Lung (tissue), 12 donors: ENCODE measurements around the gene TRPC4. TPM values are rescaled to one million over a fixed set of nuclear protein-coding genes. Genes with fewer than 3 reads are reported as not detected.

Experiments
- ATAC-seq: fragments of 200-7000 bp; cut with Tn5 transposase; one replicate; pipeline ENCODE4 v1.9.1; 2020; ENCODE audit warnings: moderate number of reproducible peaks; ENCODE audit not compliant: insufficient read depth, low FRiP score
- DNase-seq, 3 donors: peaks; one replicate each; pipeline ENCODE4 v3.0.0-alpha.2; 2013 to 2017
- H3K27ac ChIP-seq, 2 donors: one replicate each; pipeline ENCODE4 v1.5.1; 2013; ENCODE audit warnings: mild to moderate bottlenecking in 2 of 2, moderate library complexity in 2 of 2, control low read depth in 1 of 2, inconsistent platforms in 1 of 2, low read depth in 1 of 2, low read length in 1 of 2
- H3K27me3 ChIP-seq, 3 donors: one replicate each; pipeline ENCODE4 v1.5.1; 2013; ENCODE audit warnings: low read length in 2 of 3; ENCODE audit not compliant: control insufficient read depth in 3 of 3, insufficient read depth in 3 of 3
- H3K36me3 ChIP-seq, 4 donors: one replicate each; pipeline ENCODE4 v1.5.1; 2013; ENCODE audit warnings: low read length in 4 of 4, mild to moderate bottlenecking in 1 of 4, moderate library complexity in 1 of 4; ENCODE audit not compliant: control insufficient read depth in 4 of 4, insufficient read depth in 4 of 4
- H3K4me1 ChIP-seq, 5 donors: one replicate each; pipeline ENCODE4 v1.5.1; 2013; ENCODE audit warnings: low read length in 5 of 5, mild to moderate bottlenecking in 2 of 5, moderate library complexity in 1 of 5; ENCODE audit not compliant: control insufficient read depth in 5 of 5, insufficient read depth in 5 of 5
- H3K4me3 ChIP-seq: one replicate; pipeline ENCODE4 v1.5.1; 2013; ENCODE audit warnings: mild to moderate bottlenecking, control low read depth, moderate library complexity
- H3K9ac ChIP-seq, 2 donors: one replicate each; pipeline ENCODE4 v1.5.1; 2013; ENCODE audit warnings: low read length in 2 of 2, control low read depth in 1 of 2; ENCODE audit not compliant: insufficient read depth in 1 of 2
- H3K9me3 ChIP-seq, 4 donors: one replicate each; pipeline ENCODE4 v1.5.1; 2013; ENCODE audit warnings: low read length in 3 of 4, mild to moderate bottlenecking in 1 of 4, moderate library complexity in 1 of 4; ENCODE audit not compliant: control insufficient read depth in 4 of 4, insufficient read depth in 3 of 4
- WGBS, 2 donors: extraction: QIAGEN DNeasy Blood & Tissue Kit; methylation state at CpG; one replicate each; pipeline ENCODE4 v1.1.7; 2013; 5-methylcytosine and 5-hydroxymethylcytosine counted together
- polyA plus RNA-seq, 2 donors: library from polyadenylated mRNA; stranded (reverse); fragments of 200-250 nt; gene quantifications; one replicate each; pipeline ENCODE4 v1.2.1, GENCODE V29; 2013
- total RNA-seq, 2 donors: library from RNA; depleted of rRNA in 1 of 2; stranded (reverse); fragments of >200 nt in 1 of 2; gene quantifications; one replicate each; pipeline ENCODE4 v1.2.1, GENCODE V29; 2014 to 2021
- TF ChIP-seq, protein P1 (sequence below): IDR thresholded peaks from 2 replicates; pipeline ENCODE4 v1.5.1; 2012; ENCODE audit warnings: mild to moderate bottlenecking; ENCODE audit errors: control extremely low read depth, extremely low read depth
- donor health status: control.
- donor health status: control.
- donor health status: Bipolar disorder and iron deficiency.
- donor health status: healthy.
- donor health status: DM: yes; HTN: yes; CAD: no.

Gene TRPC4
- total and polyA plus RNA-seq, 4 donors, result 0.28 to 3.1 (median 0.94) TPM

DNA sequence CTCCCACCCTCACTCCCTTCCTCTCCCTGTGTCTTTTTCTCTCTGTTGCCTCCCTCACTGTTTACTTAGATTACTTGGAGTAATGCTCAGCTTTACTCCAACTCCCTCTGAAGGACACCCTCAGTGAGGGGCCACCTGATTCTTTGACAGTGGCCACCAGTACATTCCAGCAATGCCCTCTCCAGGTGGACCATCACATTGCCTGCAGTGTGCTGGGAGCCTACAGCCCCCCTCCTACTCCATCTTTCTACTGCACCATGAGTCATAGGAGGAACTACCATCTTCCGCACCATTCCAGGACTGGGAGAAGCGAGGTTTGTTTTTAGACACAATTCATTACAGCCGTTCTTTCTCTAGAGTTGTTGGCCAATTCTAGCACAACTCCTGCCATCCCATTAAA, 174.4 kb downstream of the TRPC4 start:
- H3K4me3 ChIP-seq, result no peak overlapping the region
- 95 to 96% methylated on average over 3 of the region's 3 CpGs for WGBS, 2 donors
- no peaks in the 10 kb centered on the region for H3K27me3 ChIP-seq
- no peaks in the 10 kb centered on the region for H3K4me1 ChIP-seq
- H3K9me3 ChIP-seq, result peaks cover 0 to 2% (median 0%) of the 10 kb centered on the region in 4 donors
- no peak overlapping the region for H3K27ac ChIP-seq
- ATAC-seq, result no peak
- H3K9ac ChIP-seq, result no peak overlapping the region
- TF ChIP-seq, protein P1, sequence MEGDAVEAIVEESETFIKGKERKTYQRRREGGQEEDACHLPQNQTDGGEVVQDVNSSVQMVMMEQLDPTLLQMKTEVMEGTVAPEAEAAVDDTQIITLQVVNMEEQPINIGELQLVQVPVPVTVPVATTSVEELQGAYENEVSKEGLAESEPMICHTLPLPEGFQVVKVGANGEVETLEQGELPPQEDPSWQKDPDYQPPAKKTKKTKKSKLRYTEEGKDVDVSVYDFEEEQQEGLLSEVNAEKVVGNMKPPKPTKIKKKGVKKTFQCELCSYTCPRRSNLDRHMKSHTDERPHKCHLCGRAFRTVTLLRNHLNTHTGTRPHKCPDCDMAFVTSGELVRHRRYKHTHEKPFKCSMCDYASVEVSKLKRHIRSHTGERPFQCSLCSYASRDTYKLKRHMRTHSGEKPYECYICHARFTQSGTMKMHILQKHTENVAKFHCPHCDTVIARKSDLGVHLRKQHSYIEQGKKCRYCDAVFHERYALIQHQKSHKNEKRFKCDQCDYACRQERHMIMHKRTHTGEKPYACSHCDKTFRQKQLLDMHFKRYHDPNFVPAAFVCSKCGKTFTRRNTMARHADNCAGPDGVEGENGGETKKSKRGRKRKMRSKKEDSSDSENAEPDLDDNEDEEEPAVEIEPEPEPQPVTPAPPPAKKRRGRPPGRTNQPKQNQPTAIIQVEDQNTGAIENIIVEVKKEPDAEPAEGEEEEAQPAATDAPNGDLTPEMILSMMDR, result no peak
- DNase-seq, result no peak
- H3K36me3 ChIP-seq, result no peaks in the 10 kb centered on the region

DNA sequence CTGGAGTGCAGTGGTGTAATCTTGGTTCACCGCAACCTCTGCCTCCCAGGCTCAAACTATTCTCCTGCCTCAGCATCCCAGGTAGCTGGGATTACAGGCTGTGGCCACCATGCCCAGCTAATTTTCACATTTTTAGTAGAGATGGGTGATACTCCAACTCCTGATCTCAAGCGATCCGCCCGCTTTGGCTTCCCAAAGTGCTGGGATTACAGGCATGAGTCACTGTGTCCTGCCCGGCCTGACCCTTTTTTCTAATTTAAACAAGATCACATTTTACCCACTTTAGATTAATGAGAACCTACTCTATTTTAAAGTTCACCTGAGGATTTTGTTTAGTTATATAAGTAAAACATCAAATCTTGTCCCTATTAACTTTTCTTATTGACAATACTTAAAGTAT, 179.2 kb downstream of the TRPC4 start:
- 94 to 97% methylated on average over 5 of the region's 5 CpGs for WGBS, 2 donors
- ATAC-seq, result no peak
- H3K4me1 ChIP-seq, result no peaks in the 10 kb centered on the region
- no peak for DNase-seq
- H3K9me3 ChIP-seq, result peaks cover 0 to 3% (median under 1%) of the 10 kb centered on the region in 4 donors
- TF ChIP-seq, protein P1, result no peak
- no peaks in the 10 kb centered on the region for H3K27me3 ChIP-seq
- H3K27ac ChIP-seq, result no peak overlapping the region
- no peaks in the 10 kb centered on the region for H3K36me3 ChIP-seq
- H3K9ac ChIP-seq, result no peak overlapping the region
- H3K4me3 ChIP-seq, result no peak overlapping the region

DNA sequence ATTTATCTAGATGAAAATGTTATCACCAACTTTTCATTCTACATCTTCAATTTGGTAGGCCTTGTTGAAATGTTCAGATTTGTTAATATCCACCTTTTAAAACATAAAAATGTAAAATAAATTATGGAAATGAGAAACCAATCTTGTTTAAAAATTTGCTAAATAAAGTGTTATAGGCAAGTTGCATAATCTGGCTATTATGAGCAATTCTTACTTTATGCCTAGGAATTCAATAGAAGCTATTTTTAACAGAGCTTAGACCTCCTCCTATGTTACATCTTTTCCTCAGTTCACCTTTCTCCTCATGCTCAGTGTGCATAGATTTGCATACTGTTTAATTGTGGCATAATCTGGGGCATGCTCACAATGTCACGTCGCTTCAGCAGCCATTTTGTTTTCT, 183.1 kb downstream of the TRPC4 start:
- TF ChIP-seq, protein P1, result no peak
- Histone ChIP-seq H3K4me3 (no peak overlapping the region), H3K9ac (no peak overlapping the region), H3K4me1 (peaks cover 0 to 3% (median 0%) of the 10 kb centered on the region in 5 donors), H3K9me3 (peaks cover 0 to 3% (median 0%) of the 10 kb centered on the region in 4 donors), H3K36me3 (no peaks in the 10 kb centered on the region), H3K27ac (no peak overlapping the region), H3K27me3 (no peaks in the 10 kb centered on the region)
- ATAC-seq (no peak), DNase-seq (no peak)
- WGBS, 2 donors, result 89 to 93% methylated on average over 2 of the region's 2 CpGs

DNA sequence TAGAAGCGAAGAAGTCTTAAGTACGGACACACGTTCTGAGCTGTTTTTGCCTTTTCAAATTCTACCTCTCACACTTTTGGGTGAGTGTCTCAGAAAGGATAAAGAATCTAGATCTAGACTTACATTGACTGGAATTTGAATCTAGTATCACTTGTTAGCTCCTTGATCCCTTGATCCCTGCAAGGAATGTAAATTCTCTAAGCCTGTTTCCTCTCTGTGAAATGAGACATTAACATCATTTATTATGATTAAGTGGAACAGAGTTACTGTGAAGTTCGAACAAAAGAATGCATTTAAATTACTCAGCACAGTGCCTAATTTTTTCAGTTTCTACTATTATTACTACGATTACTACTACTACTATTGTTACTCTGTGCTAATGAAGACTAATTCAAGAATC, 184.4 kb downstream of the TRPC4 start:
- Histone ChIP-seq H3K27ac (no peak overlapping the region), H3K4me3 (no peak overlapping the region), H3K36me3 (no peaks in the 10 kb centered on the region), H3K4me1 (peaks cover 0 to 3% (median 0%) of the 10 kb centered on the region in 5 donors), H3K27me3 (no peaks in the 10 kb centered on the region), H3K9me3 (peaks cover 0 to 3% (median 0%) of the 10 kb centered on the region in 4 donors), H3K9ac (no peak overlapping the region)
- TF ChIP-seq, protein P1, result no peak
- DNase-seq, result no peak
- ATAC-seq, result no peak
- 75 to 85% methylated on average over 5 of the region's 5 CpGs for WGBS, 2 donors
